Right forelimb (tissue), 1 donor: ENCODE measurements around the gene PRKCE.
A peak's percentile ranks its signal among the peaks of the same experiment; 100 is the strongest.

Experiments
- DNase-seq: peaks from one replicate; pipeline ENCODE4 v3.0.0-alpha.2; 2018

The PRKCE gene

DNA sequence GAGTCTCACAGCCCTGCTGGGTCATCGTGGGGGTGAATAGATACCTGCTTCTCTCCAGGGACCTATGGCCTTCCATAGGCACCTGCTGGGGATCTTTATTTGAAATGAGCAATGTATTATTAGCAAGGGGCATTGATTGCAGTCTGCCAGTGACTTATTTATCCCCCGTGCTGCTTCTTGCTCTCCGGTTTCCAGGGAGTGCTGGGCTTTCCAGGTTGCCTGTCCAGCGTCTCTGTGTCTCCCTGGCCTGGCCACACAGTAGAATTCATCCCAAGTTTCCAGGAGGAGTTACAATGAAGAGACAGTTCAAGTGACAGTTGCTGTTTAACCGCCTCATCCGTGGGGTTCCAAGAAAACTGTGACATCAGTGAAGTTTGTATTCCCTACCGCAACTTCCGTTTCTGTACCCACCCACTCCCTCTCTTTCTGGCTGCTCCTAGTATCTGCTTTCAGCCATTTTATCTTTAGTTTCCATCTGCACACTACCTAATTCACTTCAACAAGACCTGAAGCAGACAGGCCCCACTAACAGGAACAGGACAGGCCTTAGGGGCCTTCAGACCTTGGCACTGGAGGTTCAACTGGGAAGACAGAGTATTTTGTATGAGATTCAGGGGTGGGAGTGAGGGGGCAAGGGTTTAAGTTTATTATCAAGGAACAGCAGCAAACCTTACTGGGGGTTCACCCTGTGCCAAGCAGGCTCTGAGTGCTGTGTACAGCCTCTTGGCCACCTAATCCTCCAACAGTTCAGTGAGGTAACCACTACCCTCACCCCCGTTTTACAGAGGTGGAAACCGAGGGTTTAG lies 134.8 kb downstream of the PRKCE start:
- no peak for DNase-seq

DNA sequence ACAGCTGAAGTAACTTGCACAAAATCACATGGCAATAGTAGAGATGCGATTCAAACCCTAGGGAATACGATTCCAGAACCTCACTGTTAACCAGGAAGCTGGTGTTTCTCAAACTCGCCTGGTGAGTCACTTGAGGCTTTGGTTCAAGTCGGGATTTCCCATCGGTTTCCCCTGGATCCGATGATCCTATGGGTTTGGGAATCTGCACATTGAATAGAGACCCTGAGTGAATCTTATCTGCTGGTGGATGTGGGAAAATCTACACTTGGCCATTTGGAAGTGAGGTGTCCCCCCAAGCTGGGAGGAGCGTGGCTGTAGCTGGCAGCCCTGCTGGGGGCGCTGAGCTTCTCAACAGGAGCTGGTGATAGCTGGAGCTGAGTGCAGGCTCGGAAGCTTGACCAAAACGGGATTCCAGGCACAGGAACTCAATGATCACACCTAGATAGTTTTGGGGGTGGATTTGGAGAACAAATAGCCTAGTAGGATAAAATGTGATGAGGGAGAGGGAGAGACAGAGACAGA lies 135.4 kb downstream of the PRKCE start:
- no peak for DNase-seq

DNA sequence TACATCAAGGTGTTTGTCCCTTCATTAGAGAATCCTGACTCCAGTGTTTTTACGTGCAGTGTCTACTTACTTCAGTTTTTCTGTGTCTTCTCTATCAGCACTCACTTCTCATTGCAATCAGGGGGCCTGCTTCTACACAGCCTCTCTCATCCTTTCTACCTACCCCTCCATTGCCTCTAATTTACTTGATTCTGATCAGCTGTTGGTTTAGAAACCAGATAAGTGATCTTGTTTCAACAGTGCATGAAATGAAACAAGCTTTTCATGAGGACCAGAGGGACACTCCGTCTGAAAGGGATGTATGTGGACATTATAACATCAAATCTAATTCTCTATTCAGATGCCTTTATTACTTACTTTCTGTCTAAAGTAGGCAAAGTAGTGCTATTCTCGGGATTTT lies 136.9 kb downstream of the PRKCE start:
- no peak for DNase-seq

DNA sequence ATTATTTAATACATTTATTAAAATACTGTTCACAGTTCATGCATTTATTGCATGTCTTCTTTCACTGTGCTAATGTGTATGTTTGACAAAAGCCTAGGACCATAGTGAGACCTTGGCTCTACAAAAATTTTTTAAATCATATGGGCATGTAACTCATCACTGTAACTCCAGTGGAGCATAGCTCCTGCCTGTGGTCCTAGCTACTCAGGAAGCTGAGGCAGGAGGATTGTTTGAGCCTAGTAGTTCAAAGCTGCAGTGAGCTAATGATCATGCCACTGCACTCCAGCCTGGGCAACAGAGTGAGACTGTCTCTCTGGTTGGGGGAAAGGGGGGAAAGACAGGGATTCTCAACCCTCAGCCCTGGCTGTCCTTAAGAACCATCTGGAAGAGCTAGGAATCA lies 137.8 kb downstream of the PRKCE start:
- no peak for DNase-seq

DNA sequence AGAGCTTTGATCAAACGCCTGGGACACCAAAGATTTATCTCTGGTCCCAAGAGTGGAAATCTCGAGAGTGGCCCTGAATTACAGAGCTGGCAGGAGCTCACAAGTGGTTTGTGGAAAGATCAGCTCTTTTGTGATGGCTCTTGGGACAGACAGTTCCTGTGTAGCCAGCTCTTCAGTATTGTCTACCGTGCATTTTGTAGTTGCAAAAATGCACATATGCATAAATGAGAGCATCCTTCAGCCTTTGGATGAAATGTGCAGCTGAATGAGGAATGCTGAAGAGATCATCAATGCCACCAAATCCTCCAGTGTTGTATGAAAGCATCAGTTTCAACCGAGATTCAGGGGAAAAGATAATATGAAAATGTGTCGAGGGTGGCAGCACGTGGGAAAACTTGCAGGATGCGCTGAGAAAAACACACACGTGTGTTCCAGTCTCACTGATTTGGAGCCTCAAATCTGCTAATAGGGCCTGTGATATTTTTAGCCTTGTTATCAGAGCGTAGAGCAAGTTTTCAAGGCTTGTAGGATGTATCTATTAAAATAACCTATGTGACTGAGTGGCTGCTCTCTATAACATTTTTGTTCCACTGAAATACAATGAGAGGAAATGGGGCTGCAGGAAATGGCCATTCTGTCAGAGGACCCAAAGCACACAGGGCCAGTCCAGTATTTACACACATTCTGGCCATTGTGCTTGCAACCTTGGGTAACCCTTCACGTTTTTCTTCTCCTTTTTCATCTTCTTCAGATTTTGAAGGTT lies 138.7 kb downstream of the PRKCE start:
- no peak for DNase-seq

DNA sequence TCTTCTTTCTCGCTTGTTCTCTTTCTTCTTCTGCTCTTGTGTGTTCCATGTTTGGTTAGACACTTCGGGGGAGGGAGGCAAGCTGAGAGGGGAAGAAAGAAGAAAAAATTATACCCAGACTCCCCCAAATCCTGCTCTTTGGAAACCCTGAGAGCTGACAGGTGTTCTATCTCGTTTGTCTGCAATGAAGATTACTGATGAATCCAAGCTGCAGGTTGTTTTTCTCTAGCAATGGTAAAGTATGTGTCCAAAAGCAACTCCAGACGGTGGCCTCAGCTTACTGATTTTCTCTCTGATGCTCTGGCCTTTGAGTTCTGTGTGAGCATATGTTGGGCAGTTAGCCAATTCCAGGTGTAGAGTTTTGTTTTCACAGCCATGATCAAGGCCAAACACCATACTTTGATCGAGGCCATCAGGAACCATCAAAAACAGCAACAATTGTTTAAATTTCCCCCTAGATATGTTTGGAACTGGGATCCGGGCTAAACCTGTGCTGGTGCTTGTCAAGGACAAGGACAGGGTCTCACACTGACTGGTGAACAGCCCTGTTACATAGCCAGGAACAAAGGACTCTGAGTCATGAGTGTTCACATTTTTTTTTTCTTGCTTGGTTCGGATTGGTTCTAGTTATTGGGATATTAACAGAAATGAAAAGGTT lies 142.0 kb downstream of the PRKCE start:
- DNase-seq, result no peak

DNA sequence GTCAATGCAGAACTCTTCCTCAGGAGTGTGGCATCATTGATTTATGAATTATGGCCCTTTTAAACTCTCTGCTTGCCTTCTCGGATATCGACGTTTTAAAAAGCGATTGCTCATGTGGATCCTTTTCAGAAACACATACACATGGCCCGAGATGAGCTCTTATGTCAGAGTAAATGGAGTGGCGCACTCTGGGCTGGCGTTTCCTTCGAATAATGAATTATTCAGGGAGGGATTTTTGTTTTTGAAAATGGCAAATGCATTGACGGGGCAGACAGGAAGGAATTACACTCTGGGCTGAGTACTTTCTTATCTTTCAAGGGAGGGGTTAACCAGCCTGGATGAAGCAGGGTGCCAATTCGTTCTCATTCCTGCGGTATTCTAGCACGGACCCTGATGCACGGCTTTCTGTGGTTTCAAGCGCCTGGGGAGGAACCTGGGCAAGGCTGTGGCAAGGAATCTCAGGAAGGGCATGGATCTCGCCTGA lies 142.7 kb downstream of the PRKCE start:
- no peak for DNase-seq

DNA sequence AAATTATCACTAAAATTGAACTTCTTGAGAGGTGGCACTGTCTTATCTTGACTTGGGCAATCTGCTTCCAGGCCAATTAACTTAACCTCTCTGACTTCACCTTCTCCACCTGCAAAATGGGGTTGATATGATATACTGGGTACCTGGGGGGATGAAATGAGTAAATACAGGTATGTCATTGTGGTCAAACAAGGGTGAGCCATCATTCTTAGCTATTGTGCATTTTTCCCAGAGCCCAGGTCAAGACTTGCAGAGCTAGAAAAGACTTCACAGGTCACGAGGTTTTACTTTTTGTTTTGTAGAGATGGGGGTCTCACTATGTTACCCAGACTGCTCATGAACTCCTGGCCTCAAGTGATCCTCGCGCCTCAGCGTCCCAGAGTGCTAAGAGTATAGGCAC lies 145.0 kb downstream of the PRKCE start:
- no peak for DNase-seq

DNA sequence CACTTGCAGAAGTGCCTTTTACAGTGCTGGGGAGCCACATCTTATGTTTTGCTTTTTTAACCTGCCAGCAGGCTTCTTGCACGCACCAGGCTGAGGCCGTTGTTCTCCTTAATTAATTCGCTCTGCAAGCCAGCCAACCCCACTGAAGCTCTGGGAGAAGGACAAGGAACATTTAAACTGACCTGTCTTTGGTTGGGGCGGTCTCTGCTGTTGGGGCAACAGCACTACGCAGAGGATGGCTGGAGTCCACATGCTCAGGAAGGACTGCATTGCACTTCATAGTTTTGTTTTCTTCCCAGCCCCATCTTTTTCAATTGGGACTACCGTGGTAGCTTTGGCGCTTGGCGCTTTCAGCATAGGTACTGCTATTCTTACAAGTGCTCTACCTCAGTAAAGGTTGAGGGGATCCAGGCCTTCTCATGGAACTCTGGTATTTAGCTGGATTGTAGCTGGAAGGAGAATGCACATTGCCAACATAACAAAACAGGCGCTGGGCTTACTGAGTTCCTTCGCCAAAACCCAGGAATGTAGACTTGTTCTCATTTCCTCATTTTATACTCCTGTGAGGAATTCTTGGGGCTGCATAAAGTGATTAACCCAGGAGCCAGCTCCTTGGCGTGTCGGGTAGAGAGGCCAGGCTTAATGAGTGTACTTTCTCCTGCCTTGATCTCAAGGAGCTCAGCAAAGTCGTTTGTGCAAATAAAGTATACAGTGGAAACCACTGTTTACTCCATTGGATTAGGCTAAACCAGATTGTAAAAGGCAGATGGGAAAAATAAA lies 146.2 kb downstream of the PRKCE start:
- DNase-seq, result no peak

DNA sequence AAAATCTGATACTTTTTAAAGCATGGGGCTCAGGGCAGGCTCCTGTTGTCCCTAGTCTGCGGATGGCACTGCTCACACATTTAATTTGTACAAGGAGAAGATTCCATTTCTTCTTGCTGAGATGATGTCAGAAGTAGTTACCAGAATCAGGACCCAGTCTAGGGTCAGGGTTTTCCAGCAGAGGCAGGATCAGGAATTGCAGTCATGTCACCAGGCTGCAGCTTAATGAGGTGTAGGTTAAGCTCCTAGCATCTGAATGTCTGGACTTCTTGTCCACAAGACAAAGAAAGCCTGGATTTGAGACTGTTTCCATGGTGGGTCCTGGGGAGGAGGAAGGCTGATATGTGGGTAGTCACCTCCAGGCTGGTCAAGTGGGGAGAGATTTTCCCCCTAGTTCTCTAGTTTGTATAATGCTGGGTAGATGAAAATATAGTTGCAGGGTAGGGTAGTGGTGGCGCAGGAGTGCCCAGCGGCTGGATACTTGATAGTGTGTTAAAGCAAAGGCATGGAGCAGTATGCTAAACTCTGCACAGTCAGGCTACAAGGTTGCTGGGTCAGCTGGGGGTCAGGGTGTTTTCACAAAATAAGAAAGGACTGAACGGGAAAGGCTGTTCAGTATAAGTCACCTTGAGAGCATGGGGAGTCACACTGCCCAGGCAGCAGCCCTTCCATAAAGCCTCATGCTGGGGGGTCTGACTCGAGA lies 148.4 kb downstream of the PRKCE start:
- DNase-seq, result no peak

DNA sequence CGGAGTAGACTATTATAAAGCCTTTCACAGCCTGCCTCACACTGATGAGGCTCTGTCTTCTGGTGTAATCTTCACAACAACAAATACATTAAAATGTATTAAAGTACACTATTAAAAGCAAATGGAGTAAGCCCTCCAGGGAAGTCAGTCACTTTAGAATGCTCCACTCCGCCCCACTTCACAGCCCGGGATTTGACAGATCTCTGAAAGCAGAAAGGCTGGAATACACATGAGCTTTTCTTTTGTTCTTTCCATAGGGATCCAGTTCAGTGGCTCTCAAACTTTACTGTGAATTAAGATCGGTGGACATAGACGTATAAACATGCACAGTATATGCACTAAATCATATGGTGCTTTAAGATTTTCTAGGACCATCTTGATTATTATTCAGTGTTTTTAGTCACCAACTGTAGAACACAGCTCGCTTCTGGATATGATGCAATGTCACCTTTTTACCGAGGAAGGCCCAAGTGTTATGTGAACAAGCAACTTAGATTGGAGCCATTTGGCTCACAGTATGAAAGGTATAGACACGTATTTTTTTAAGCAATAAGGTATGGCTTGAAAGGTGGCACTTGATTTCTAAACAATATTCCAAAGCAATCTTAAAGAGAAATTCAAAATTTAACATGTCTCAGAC lies 151.1 kb downstream of the PRKCE start:
- DNase-seq, result no peak

DNA sequence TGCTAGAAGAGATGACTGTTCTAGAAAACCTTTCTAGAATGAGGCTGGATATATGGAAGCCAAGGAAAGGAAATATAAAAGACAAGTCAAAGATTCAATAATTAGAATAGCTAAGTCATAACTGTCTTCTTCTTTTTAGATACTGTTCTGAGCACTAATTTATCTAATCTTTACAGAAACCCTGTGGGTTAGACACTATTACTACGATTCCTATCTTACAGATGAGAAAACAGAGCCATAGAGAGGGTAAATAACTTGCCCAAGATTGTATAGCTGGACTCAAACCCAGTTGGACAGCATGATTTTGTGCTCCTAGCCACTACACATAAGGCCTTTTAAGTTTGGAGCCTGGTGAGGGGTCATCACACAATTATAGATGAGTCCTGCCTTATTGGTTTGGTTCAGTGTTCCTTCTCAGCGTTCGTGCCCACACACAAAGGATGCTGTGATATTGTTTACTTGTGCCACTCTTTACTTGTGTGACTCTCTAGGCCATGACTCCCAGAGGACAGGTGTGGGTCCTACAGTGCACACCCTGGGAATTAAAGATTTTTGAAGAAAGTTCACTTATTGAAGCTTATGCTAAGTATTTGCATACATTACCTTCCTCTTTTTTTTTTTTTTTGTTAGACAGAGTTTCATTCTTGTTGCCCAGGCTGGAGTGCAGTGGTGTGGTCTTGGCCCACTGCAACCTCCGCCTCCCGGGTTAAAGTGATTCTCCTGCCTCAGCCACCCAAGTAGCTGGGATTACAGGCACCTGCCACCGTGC lies 153.7 kb downstream of the PRKCE start:
- no peak for DNase-seq

DNA sequence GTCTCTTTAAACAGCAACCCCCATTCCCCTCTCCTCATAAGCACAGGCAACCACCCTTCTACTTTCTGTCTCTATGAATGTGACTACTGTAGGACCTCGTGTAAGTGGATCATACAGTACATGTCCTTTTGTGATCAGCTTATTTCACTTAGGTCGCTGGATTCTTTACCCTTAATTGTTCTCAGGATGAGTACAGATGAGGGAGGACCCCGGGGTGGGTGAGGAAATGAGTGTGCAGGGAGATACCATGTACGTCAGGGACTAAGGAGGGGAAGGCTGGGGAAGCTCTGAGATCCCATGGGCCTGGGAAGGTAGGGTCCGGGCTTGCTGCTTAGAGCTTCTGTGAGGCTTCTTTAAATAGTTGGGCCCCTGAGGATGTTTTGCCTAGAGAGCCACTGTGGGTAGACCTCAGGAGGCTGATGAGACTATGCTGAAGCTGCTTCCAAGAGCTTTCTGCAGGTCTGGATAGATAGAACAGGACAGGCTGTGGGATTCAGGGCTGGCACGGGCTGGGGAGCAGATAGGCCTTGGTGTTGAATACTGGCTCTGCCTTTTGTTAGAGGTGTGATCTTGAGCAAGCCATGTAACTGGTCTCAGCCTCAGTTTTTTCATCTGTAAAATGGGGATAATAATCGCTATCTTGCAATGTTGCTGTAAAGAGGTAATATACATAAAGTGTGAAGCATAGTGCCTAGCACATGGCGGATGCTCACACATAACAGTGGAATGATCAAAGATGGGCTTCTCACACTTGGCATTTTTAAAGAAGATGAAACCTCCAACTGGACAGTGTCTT lies 155.3 kb downstream of the PRKCE start:
- no peak for DNase-seq

DNA sequence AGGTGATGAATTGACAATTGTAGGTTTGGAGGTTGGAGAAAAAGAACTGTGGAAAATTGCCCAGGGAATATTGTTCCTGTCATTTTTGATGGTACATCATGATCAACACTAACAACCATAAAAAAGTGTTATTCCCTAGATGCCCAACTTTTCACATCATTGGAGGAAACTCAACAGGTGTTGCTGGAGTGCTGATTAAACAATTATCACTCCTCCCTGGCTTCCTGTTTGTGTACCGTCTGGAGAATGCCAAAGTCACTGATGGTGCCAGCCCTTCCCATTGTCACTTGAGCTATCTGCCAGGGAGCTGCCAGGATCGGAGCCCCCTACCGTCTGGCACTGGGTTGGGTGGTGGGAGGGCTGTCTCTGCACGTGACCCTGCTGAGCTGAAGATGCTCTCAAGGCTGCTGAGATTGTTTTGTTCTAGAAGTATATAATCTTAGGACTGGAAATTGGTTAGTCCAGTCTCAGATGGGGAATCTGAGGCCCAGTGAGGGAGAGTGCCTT lies 156.9 kb downstream of the PRKCE start:
- no peak for DNase-seq

DNA sequence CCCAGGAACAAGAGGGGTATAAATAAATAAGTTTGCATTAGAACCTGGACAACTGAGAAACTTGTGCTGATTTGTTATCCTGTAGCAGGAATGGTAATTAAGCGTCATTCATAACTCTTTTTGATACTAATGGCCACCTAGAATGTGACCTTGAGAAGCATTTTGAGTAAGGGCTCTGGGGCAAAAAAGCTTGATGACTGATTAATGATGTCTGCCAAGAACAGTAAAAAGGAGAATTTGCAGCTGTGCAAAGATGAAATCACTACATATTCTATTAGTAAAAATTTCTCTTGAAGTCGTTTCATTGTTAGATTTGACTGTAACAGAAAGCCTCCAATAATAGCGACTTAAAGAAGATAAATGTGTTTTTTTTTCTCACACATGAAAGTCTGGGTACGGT lies 157.7 kb downstream of the PRKCE start:
- DNase-seq, result no peak

DNA sequence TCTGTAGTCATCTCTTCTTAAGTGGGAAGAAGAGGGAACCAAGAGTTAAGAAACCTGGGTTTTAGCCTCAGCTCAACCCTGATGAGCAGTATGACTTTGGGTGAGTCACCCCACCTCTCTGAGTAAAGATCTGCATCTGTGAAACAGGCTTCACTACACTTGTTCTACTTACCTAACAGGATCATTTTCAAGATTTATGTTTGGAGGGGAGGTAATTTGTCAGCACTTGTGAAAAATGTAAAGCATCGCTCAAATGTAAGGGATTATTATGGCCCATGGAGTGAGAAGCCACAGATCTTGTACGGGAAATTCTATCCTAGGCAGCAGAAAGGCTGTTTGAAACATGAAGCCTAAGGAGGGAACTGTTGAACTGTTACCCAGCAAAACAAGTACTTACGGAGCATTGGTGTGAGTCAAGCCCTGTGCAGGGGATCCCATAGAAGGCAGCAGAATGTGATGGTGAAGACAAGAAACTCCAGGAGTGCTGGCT lies 160.6 kb downstream of the PRKCE start:
- no peak for DNase-seq

DNA sequence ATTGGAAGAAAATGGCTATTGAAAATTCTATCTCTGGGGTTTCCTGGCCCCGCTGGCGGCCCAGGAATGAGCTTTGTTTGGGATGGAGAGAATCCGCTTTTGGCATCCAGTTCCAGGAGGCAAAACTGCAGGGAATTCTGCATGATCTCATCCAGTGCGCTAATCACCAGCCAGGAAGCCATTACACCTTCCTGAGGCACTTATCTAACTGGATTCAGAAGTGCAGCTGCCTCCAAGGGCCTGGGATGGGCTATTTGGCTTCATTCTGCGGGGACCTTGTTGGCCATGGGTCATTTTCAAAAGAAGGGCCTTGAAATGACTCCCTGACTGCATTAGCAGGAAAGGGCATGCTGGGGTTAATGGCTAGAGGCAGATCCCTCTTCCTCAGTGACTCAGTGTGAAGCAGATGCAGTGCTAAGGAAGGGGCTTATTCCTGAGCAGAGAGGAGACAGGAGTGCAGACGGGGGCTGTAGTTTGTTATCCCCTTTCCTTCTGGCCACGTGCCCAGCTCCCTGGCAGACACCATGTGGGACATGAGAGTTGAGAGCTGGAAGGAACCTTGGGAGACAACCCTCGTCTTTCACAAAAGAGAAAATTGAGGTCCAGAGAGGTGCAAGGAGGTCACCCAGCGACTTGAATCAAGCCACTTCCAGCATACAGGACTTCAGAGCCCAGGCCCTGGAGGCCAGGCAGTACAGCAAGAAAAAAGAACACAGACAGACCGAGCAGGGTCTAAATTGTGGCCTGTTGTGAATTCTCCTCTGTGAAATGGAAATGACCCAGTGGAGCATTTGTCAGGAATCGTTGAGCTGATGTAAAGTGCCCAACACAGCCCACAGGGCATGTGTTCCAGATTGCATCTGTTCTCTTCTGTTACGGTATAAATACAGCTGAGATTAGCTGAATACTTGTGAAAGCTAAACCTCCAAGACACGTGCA lies 161.8 kb downstream of the PRKCE start:
- peak; percentile 58 for DNase-seq

DNA sequence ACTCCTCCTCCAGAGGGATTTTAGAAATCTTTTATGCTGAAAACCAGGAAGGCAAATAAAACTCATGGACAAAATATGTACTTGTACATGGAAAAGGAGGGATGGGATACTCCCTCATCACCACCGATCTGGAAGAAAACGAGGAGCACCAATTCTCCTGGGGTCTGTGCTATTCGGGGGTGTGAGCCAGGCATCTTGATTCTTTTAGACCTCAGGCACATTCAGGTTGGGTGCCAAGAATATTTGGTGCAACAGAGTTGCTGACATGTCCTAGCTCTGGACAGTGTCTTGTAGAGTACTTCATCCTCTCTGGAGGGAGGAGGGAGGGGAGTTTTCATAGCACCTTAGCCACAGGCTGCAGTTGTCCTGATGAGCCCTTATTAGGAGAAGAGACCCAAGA lies 163.0 kb downstream of the PRKCE start:
- no peak for DNase-seq
